ENCODE measurements around the gene RTF1.
A peak's percentile ranks its signal among the peaks of the same experiment; 100 is the strongest.

RTF1 gene

DNA sequence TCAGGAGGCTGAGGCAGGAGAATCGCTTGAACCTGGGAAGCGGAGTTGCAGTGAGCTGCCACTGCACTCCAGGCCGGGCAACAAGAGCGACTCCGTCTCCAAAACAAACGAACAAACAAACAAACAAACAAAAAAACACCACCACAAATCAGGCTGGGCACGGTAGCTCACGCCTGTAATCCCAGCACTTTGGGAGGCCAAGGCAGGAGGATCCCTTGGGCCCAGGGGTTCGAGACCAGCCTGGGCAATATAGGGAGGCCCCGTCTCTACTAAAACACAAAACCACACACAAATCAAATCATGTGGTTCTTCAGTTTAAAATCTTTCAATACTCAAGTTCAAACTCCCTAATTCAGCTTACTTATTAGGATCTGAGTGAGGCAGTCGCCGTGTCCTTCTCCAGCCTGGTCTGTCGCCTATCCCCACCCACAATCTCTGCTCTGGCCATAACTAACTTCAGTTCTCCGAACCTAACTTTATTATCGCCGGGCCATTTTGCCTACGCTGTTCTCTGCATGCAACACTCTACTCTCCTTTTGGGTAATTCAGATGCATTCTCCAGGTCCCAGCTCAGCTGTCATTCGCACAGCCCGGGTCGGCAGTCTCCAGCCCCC, 660 bp upstream of the RTF1 start:
- no peaks in the 10 kb centered on the region for H3K9me3 ChIP-seq (ENCODE audit: control insufficient read depth, insufficient read depth, low read length)
- peaks cover 26% of the 10 kb centered on the region for H3K4me1 ChIP-seq (ENCODE audit: control insufficient read depth, low read length)
- peaks cover 4% of the 10 kb centered on the region for H3K36me3 ChIP-seq (ENCODE audit: control insufficient read depth, low read length)
- H3K27me3 ChIP-seq (ENCODE audit: control insufficient read depth, low read length): no peaks in the 10 kb centered on the region
- H3K9me2 ChIP-seq (replicated peaks; ENCODE audit: control insufficient read depth, low read length): no peaks in the 10 kb centered on the region
- H4K20me1 ChIP-seq (ENCODE audit: control insufficient read depth, insufficient read depth, low read depth, low read length): peaks cover 8% of the 10 kb centered on the region; the same call in 1 of the 2 replicates
- peaks cover 59% of the 10 kb centered on the region for H3K79me2 ChIP-seq (ENCODE audit: control insufficient read depth, low read length)
- TF ChIP-seq, protein P1, sequence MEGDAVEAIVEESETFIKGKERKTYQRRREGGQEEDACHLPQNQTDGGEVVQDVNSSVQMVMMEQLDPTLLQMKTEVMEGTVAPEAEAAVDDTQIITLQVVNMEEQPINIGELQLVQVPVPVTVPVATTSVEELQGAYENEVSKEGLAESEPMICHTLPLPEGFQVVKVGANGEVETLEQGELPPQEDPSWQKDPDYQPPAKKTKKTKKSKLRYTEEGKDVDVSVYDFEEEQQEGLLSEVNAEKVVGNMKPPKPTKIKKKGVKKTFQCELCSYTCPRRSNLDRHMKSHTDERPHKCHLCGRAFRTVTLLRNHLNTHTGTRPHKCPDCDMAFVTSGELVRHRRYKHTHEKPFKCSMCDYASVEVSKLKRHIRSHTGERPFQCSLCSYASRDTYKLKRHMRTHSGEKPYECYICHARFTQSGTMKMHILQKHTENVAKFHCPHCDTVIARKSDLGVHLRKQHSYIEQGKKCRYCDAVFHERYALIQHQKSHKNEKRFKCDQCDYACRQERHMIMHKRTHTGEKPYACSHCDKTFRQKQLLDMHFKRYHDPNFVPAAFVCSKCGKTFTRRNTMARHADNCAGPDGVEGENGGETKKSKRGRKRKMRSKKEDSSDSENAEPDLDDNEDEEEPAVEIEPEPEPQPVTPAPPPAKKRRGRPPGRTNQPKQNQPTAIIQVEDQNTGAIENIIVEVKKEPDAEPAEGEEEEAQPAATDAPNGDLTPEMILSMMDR (IDR thresholded peaks at IDR 0.05; ENCODE audit: low read depth, low read length, poor library complexity, severe bottlenecking): no peak
- no peak for TF ChIP-seq EZH2phosphoT487 (IDR thresholded peaks at IDR 0.05; ENCODE audit: borderline replicate concordance, low read length)
- peak overlapping the region; percentile 96 for H3K4me2 ChIP-seq (ENCODE audit: low read length)
- H3K27ac ChIP-seq (ENCODE audit: low read depth, low read length): no peak overlapping the region
- peak overlapping the region; percentile 100 for H3K4me3 ChIP-seq (ENCODE audit: low read length)
- H3F3A ChIP-seq (ENCODE audit: control insufficient read depth, insufficient read depth): peaks cover 4% of the 10 kb centered on the region

DNA sequence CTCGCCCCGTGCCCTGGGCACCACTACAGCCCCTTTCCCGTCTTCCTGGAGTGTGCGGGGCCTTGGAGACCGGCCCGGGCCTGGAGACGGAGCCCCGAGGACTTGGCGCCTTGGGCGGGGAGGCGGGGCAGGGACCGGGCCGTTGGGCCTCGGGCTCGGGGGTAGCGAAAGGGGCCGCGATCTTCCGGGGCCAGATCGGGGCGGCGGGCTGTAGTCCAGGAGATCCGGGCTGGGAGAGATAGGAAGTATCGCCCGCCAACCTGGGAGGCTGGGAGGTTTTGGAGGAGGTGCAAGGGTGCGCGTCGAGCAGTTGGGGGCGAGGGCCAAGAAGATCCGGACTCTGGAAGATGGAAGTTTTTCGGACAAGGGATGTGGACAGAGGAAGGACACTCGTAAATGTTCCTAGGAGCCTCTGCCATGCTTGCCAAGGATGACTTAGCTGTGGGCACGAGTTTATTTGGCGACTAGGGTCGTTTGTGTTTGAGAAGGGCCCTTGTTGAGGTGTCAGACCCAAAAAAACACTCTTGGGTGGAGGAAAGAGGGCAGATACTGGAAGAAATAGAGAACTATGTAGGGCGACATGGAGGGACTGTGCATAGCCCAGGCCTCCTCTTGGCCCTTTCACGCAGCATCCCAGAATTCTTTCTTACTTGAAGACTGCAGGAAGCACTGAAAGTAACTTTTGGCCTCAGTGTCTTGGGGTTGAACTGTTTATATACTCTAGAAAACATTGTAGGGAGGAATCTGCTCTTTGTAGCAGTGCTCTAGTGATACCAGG, 712 bp downstream of the RTF1 start:
- peaks cover 4% of the 10 kb centered on the region for H3F3A ChIP-seq (ENCODE audit: control insufficient read depth, insufficient read depth)
- H3K4me1 ChIP-seq (ENCODE audit: control insufficient read depth, low read length): peaks cover 26% of the 10 kb centered on the region
- H3K9me3 ChIP-seq (ENCODE audit: control insufficient read depth, insufficient read depth, low read length): no peaks in the 10 kb centered on the region
- peak overlapping the region; percentile 100 for H3K4me3 ChIP-seq (ENCODE audit: low read length)
- no peaks in the 10 kb centered on the region for H3K9me2 ChIP-seq (replicated peaks; ENCODE audit: control insufficient read depth, low read length)
- H3K27ac ChIP-seq (ENCODE audit: low read depth, low read length): no peak overlapping the region
- peaks cover 8% of the 10 kb centered on the region; the same call in 1 of the 2 replicates for H4K20me1 ChIP-seq (ENCODE audit: control insufficient read depth, insufficient read depth, low read depth, low read length)
- TF ChIP-seq, protein P1 (IDR thresholded peaks at IDR 0.05; ENCODE audit: low read depth, low read length, poor library complexity, severe bottlenecking): no peak
- no peak for TF ChIP-seq EZH2phosphoT487 (IDR thresholded peaks at IDR 0.05; ENCODE audit: borderline replicate concordance, low read length)
- peaks cover 73% of the 10 kb centered on the region for H3K79me2 ChIP-seq (ENCODE audit: control insufficient read depth, low read length)
- no peaks in the 10 kb centered on the region for H3K27me3 ChIP-seq (ENCODE audit: control insufficient read depth, low read length)
- H3K4me2 ChIP-seq (ENCODE audit: low read length): peak overlapping the region; percentile 87
- peaks cover 4% of the 10 kb centered on the region for H3K36me3 ChIP-seq (ENCODE audit: control insufficient read depth, low read length)

DNA sequence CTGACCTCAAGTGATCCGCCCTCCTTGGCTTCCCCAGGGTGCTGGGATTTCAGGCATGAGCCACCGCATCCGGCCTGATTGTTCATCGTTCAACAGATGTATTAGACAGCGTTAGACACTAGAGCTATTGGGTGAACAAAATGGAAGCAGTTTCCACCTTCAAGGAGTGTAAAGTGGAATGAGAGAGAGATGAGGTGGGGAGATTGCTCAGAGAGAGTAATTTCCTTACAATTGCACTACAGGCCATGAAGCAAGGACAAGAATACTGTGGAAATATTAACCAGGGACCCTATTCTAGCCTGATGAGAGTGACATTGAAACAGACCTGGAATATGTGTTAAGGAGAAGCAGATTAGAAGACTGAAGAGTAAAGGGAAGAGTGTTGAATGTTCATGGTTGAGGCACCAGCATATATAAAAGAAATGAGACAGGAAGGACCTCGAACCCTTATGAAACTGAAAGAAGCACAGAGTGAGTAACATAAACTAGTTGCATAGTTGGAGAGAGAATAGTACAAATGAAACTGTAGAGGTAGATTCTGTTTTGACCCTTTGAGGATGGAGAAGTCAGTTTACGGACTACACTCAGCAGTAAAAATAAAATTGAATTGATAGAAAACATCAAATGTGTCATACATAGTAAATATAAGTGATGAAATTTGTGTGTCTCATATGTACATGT, 7.2 kb downstream of the RTF1 start:
- no peak for TF ChIP-seq EZH2phosphoT487 (IDR thresholded peaks at IDR 0.05; ENCODE audit: borderline replicate concordance, low read length)
- TF ChIP-seq, protein P1 (IDR thresholded peaks at IDR 0.05; ENCODE audit: low read depth, low read length, poor library complexity, severe bottlenecking): no peak
- H3K9me3 ChIP-seq (ENCODE audit: control insufficient read depth, insufficient read depth, low read length): no peaks in the 10 kb centered on the region
- no peaks in the 10 kb centered on the region for H3F3A ChIP-seq (ENCODE audit: control insufficient read depth, insufficient read depth)
- no peaks in the 10 kb centered on the region for H3K27me3 ChIP-seq (ENCODE audit: control insufficient read depth, low read length)
- H3K4me1 ChIP-seq (ENCODE audit: control insufficient read depth, low read length): peaks cover 14% of the 10 kb centered on the region
- H4K20me1 ChIP-seq (ENCODE audit: control insufficient read depth, insufficient read depth, low read depth, low read length): no peaks in the 10 kb centered on the region
- H3K36me3 ChIP-seq (ENCODE audit: control insufficient read depth, low read length): no peaks in the 10 kb centered on the region
- no peak overlapping the region for H3K4me2 ChIP-seq (ENCODE audit: low read length)
- no peaks in the 10 kb centered on the region for H3K9me2 ChIP-seq (replicated peaks; ENCODE audit: control insufficient read depth, low read length)
- H3K4me3 ChIP-seq (ENCODE audit: low read length): no peak overlapping the region
- no peak overlapping the region for H3K27ac ChIP-seq (ENCODE audit: low read depth, low read length)
- peaks cover 86% of the 10 kb centered on the region for H3K79me2 ChIP-seq (ENCODE audit: control insufficient read depth, low read length)

Measured in DOHH2 (cell line).